ENCODE data around the gene TP53. TPM values are rescaled to one million over a fixed set of nuclear protein-coding genes. Genes with fewer than 3 reads are reported as not detected.

The TP53 gene
- total and polyA plus RNA-seq, 9 of the 15 experiments (the other 6 are each of a cell fraction or from before 2014, with no cell fraction given): 2.8 to 14.0 (median 7.1) TPM

GRCh38 chr17:7720125-7720524, 32.8 kb upstream of the TP53 start (continued):
- no peak for TF ChIP-seq TCF3 (CRISPR knock-in tag; IDR thresholded peaks at IDR 0.05)
- no peak for TF ChIP-seq CHD4 (IDR thresholded peaks at IDR 0.05; ENCODE audit: insufficient read depth, insufficient replicate concordance, low read depth, low read length, poor library complexity, severe bottlenecking)
- no peak for TF ChIP-seq JUN (IDR thresholded peaks at IDR 0.05; ENCODE audit: borderline replicate concordance, low read depth, low read length)
- TF ChIP-seq JUN (CRISPR knock-in tag; IDR thresholded peaks at IDR 0.05; ENCODE audit: borderline replicate concordance): no peak

DNA sequence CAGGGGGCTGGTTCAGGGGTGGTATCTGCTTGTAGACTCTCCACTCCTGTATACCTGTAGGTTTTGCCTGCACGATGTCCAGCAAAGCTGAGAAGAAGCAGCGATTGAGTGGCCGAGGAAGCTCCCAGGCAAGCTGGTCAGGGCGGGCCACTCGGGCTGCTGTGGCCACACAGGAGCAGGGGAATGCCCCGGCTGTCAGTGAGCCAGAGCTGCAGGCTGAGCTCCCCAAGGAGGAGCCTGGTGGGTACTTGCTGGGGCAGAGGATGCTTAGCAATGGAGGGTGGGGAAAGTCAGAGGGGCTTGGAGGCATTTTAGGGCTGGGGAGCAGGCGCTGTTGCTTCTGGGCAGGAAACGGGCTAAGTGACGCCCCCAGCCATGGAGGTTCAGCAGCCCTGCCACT, 32.4 kb upstream of the TP53 start:
- Histone ChIP-seq H3K9me3 (replicated peaks; ENCODE audit: control insufficient read depth, insufficient read depth, low read depth, low read length) (no peaks in the 10 kb centered on the region), H3K9me1 (ENCODE audit: control insufficient read depth, insufficient read depth, low read length) (no peaks in the 10 kb centered on the region), H3K27me3 (ENCODE audit: control insufficient read depth in 2 of 2, insufficient read depth in 2 of 2, low read length in 2 of 2) (peaks cover 24 to 50% of the 10 kb centered on the region in 2 experiments; a peak in 4 of 5 replicates), H3K36me3 (ENCODE audit: control insufficient read depth, insufficient read depth, low read length) (no peaks in the 10 kb centered on the region), H3K27ac (ENCODE audit: extremely low read depth, low read depth, low read length) (no peak overlapping the region), H3K9ac (ENCODE audit: insufficient read depth in 1 of 2, low read depth in 2 of 2, low read length in 2 of 2) (no peak overlapping the region), H3K4me2 (ENCODE audit: insufficient read depth, low read length) (no peak overlapping the region), H2AFZ (ENCODE audit: low read depth, low read length) (no peak overlapping the region), H3K4me3 (no peak overlapping the region), H4K20me1 (replicated peaks; ENCODE audit: control insufficient read depth, insufficient read depth, low read length) (no peaks in the 10 kb centered on the region), H3K79me2 (ENCODE audit: control insufficient read depth, insufficient read depth, low read length) (no peaks in the 10 kb centered on the region), H3K4me1 (replicated peaks in 1 of 2; ENCODE audit: control insufficient read depth in 2 of 2, insufficient read depth in 2 of 2, low read length in 2 of 2) (peaks cover 6 to 21% of the 10 kb centered on the region in 2 experiments; a peak in 3 of 5 replicates)
- ChIA-PET POLR2A (interaction anchor here (0.6 kb wide), 1 partner anchor 34 kb away, joined by 4 read pairs; no protein-coding TSS in a partner anchor), CTCF (ENCODE audit: low intra/inter-chr PET ratio) (no interaction called here)
- in situ Hi-C loops (cut with MboI) (no loop called here), intact Hi-C loops (cut with micrococcal nuclease) (no loop called here)
- FAIRE-seq (no peak), DNase-seq (ENCODE audit: extremely low read depth in 1 of 4, low spot score in 3 of 4) (no peak), ATAC-seq (no peak)
- 6% methylated on average over 9 of the region's 9 CpGs for WGBS (ENCODE audit: insufficient coverage, low coverage, missing lambda C conversion rate)
- TF ChIP-seq PHTF2 (CRISPR knock-in tag; IDR thresholded peaks at IDR 0.05): no peak
- no peak for TF ChIP-seq FOXJ2 (tag; IDR thresholded peaks at IDR 0.05)
- TF ChIP-seq MCM3 (IDR thresholded peaks at IDR 0.05): no peak
- no peak for TF ChIP-seq NRF1 (conservative IDR thresholded peaks at IDR 0.05 in 1 of 2, IDR thresholded peaks at IDR 0.05 in 1 of 2)
- no peak for TF ChIP-seq NFIC (IDR thresholded peaks at IDR 0.05)
- no peak for TF ChIP-seq MIER1 (IDR thresholded peaks at IDR 0.05; ENCODE audit: low read depth)
- TF ChIP-seq ZNF174 (CRISPR knock-in tag; IDR thresholded peaks at IDR 0.05): no peak
- no peak for TF ChIP-seq EP300 (IDR thresholded peaks at IDR 0.05; ENCODE audit: low read length)
- no peak for TF ChIP-seq TCF7L2 (IDR thresholded peaks at IDR 0.05; ENCODE audit: low read depth, low read length)
- TF ChIP-seq, protein P1, sequence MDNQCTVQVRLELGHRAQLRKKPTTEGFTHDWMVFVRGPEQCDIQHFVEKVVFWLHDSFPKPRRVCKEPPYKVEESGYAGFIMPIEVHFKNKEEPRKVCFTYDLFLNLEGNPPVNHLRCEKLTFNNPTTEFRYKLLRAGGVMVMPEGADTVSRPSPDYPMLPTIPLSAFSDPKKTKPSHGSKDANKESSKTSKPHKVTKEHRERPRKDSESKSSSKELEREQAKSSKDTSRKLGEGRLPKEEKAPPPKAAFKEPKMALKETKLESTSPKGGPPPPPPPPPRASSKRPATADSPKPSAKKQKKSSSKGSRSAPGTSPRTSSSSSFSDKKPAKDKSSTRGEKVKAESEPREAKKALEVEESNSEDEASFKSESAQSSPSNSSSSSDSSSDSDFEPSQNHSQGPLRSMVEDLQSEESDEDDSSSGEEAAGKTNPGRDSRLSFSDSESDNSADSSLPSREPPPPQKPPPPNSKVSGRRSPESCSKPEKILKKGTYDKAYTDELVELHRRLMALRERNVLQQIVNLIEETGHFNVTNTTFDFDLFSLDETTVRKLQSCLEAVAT (IDR thresholded peaks at IDR 0.05): no peak
- TF ChIP-seq, protein P2, sequence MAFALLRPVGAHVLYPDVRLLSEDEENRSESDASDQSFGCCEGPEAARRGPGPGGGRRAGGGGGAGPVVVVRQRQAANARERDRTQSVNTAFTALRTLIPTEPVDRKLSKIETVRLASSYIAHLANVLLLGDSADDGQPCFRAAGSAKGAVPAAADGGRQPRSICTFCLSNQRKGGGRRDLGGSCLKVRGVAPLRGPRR (CRISPR knock-in tag; IDR thresholded peaks at IDR 0.05): no peak
- no TSS peak for BruUV-seq (replicated peaks)
